AG04449 (cell line): ENCODE data around the gene PHLDB1.

Experiments used
- CTCF ChIA-PET: fragments of 350-600 bp; formaldehyde crosslinking; extraction: SDS; loops from one replicate; lab custom pipeline; 2021; ENCODE audit warnings: antibody characterized with exemption; lab: Yijun Ruan, JAX
- POLR2A ChIA-PET: fragments of 400-600, 350-600 bp; formaldehyde crosslinking; extraction: SDS; loops from one replicate; lab custom pipeline; 2020; ENCODE audit warnings: antibody characterized with exemption, inconsistent platforms; lab: Yijun Ruan, JAX
- DNase-seq: peaks from one replicate; pipeline ENCODE4 v3.0.0-alpha.2; 2010; ENCODE audit warnings: low read depth, low spot score
- H3K4me3 ChIP-seq: 2 replicates; pipeline ENCODE4 v1.5.1; 2011; ENCODE audit warnings: low read depth, mild to moderate bottlenecking, control low read depth, low read length
- TF ChIP-seq, protein P1 (sequence below): IDR thresholded peaks from one replicate; pipeline ENCODE4 v1.5.1; 2011; ENCODE audit warnings: mild to moderate bottlenecking, moderate library complexity, low read length, control low read depth, inconsistent platforms; ENCODE audit not compliant: insufficient read depth; ENCODE audit errors: missing control alignments

The PHLDB1 gene

DNA sequence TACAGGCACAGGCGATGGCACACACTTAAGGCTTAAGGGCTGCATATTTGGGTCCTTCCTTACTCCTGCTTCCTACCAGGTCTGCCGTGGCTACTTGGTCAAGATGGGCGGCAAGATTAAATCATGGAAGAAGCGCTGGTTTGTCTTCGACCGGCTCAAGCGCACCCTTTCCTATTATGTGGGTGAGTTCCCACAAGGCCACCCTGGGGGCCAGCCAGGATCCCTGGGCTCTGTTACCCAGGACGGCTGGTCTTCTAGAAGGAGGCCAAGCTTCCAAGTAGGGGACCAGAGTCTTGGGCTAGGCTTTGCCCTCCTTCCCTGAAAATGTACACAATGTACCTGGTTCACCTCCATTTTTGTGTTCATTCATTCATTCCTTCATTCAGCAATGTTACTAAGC lies 43.0 kb downstream of the PHLDB1 start:
- POLR2A ChIA-PET: no interaction called here
- CTCF ChIA-PET: interaction anchor here (1.0 to 2.8 kb wide), 2 partner anchors 11 to 306 kb away, joined by 3 to 16 read pairs; no protein-coding TSS in a partner anchor
- TF ChIP-seq, protein P1, sequence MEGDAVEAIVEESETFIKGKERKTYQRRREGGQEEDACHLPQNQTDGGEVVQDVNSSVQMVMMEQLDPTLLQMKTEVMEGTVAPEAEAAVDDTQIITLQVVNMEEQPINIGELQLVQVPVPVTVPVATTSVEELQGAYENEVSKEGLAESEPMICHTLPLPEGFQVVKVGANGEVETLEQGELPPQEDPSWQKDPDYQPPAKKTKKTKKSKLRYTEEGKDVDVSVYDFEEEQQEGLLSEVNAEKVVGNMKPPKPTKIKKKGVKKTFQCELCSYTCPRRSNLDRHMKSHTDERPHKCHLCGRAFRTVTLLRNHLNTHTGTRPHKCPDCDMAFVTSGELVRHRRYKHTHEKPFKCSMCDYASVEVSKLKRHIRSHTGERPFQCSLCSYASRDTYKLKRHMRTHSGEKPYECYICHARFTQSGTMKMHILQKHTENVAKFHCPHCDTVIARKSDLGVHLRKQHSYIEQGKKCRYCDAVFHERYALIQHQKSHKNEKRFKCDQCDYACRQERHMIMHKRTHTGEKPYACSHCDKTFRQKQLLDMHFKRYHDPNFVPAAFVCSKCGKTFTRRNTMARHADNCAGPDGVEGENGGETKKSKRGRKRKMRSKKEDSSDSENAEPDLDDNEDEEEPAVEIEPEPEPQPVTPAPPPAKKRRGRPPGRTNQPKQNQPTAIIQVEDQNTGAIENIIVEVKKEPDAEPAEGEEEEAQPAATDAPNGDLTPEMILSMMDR: no peak
- no peak overlapping the region for H3K4me3 ChIP-seq
- DNase-seq: no peak

DNA sequence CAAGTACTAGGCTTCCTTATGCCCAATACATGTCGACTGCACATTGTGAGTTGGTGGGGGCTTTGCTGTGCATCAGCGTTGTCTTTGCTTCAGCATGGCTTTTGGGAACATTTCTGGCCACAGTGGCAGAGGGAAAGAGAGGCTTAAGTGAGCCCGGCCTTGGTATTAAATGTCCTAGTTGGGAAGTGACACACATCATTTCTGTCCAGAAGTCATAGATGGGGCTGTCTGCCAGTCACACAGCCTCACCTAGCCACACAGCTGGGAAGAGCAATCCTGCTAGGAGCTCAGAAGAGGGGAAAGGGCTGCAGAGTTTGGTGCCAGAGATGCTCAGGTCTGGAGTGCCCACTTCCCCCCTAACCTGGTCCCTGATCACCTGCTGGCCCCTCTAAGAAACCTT lies 44.4 kb downstream of the PHLDB1 start:
- no peak overlapping the region for H3K4me3 ChIP-seq
- ChIA-PET CTCF (interaction anchor here (1.2 to 2.8 kb wide), 3 partner anchors 9 to 19 kb away, joined by 3 to 16 read pairs (median 3); no protein-coding TSS in a partner anchor), POLR2A (no interaction called here)
- TF ChIP-seq, protein P1: no peak
- no peak for DNase-seq

DNA sequence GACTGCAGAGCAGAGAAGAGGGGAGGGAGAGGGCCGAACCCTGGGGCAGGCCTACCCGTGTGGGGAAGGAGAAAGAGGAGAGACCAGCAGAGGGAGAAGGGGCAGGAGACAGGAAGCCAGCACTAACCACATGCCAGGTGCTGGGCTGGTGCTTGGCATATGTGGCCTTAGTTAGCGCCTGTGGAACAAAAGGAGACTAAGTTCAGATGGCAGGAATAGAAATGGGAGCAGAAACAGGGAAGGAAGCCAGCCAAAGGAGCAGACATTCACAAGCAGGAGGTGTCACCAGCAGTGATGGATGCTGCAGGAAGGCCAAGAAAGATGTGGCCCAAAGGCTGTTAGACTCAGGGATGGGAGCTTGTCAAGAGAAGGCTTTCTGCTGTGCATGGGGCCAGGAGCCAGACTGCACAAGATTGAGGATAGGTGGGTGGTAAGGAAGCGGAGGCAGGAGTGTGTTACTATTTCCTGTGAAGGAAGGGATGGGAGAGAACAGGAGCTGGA lies 45.3 kb downstream of the PHLDB1 start:
- CTCF ChIA-PET: interaction anchor here (1.1 to 2.8 kb wide), 3 partner anchors 8 to 18 kb away, joined by 3 to 16 read pairs (median 3); no protein-coding TSS in a partner anchor
- POLR2A ChIA-PET: interaction anchor here (1.0 kb wide), 1 partner anchor 13 kb away, joined by 3 read pairs; no protein-coding TSS in a partner anchor
- no peak for DNase-seq
- TF ChIP-seq, protein P1: no peak
- no peak overlapping the region for H3K4me3 ChIP-seq

- no peak for DNase-seq
- TF ChIP-seq, protein P1: no peak
- H3K4me3 ChIP-seq: no peak overlapping the region
- POLR2A ChIA-PET: no interaction called here
- CTCF ChIA-PET: interaction anchor here (0.7 to 1.1 kb wide), 2 partner anchors 35 to 303 kb away, joined by 3 to 5 read pairs; no protein-coding TSS in a partner anchor
Measured at GRCh38 chr11:118653684-118654390, 46.4 kb downstream of the PHLDB1 start.

GRCh38 chr11:118655486-118656190 lies 48.2 kb downstream of the PHLDB1 start:
- ChIA-PET CTCF (interaction anchor here (1.1 to 6.8 kb wide), 8 partner anchors 8 to 302 kb away, joined by 3 to 40 read pairs (median 6); no protein-coding TSS in a partner anchor), POLR2A (no interaction called here)
- TF ChIP-seq, protein P1: no peak
- no peak overlapping the region for H3K4me3 ChIP-seq
- DNase-seq: no peak
